Uterus (tissue), 2 donors: ENCODE measurements around the gene HHAT.

Source experiments
- POLR2A ChIP-seq, 2 donors: fragments of 450-650 bp; IDR thresholded peaks; one replicate each; pipeline ENCODE4 v1.6.1; 2016; ENCODE audit warnings: antibody characterized with exemption in 2 of 2, mild to moderate bottlenecking in 1 of 2, moderate library complexity in 1 of 2
- TF ChIP-seq, protein P1 (sequence below), 4 experiments: fragments of 200-600 bp in 2 of 4; fragments of 450-650 bp in 2 of 4; sonication (generic) in 2 of 4; IDR thresholded peaks; one replicate each; pipeline ENCODE4 v1.5.1; 2016 to 2019; ENCODE audit warnings: antibody characterized with exemption in 4 of 4, mild to moderate bottlenecking in 2 of 4, moderate library complexity in 1 of 4

GRCh38 chr1:210344706-210345105 lies 16.0 kb downstream of the HHAT start:
- TF ChIP-seq, protein P1, sequence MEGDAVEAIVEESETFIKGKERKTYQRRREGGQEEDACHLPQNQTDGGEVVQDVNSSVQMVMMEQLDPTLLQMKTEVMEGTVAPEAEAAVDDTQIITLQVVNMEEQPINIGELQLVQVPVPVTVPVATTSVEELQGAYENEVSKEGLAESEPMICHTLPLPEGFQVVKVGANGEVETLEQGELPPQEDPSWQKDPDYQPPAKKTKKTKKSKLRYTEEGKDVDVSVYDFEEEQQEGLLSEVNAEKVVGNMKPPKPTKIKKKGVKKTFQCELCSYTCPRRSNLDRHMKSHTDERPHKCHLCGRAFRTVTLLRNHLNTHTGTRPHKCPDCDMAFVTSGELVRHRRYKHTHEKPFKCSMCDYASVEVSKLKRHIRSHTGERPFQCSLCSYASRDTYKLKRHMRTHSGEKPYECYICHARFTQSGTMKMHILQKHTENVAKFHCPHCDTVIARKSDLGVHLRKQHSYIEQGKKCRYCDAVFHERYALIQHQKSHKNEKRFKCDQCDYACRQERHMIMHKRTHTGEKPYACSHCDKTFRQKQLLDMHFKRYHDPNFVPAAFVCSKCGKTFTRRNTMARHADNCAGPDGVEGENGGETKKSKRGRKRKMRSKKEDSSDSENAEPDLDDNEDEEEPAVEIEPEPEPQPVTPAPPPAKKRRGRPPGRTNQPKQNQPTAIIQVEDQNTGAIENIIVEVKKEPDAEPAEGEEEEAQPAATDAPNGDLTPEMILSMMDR (IDR thresholded peaks at IDR 0.05), result no peak
- TF ChIP-seq POLR2A (IDR thresholded peaks at IDR 0.05), result no peak
